ENCODE results near the gene DNAJC11. TPM values are rescaled to one million over a fixed set of nuclear protein-coding genes. Genes with fewer than 3 reads are reported as not detected.

The DNAJC11 gene
- total and polyA plus RNA-seq, 9 donors = 10.1 to 94.5 (median 37.1) TPM

GRCh38 chr1:6688757-6689156 is 12.9 kb downstream of the DNAJC11 start:
- DNase-seq = no peak
- Histone ChIP-seq H3K4me3 (no peak overlapping the region), H3K27ac (no peak overlapping the region), H3K4me1 (ENCODE audit: insufficient read depth) (no peaks in the 10 kb centered on the region), H3K36me3 (no peaks in the 10 kb centered on the region), H3K9me3 (no peaks in the 10 kb centered on the region), H3K27me3 (no peaks in the 10 kb centered on the region)
- WGBS, 3 donors = 81 to 85% (median 82%) methylated on average over 5 of the region's 5 CpGs
- intact Hi-C loops (cut with DNase I) = no loop called here
- TF ChIP-seq POLR2A (IDR thresholded peaks at IDR 0.05) = no peak
- TF ChIP-seq, protein P1, sequence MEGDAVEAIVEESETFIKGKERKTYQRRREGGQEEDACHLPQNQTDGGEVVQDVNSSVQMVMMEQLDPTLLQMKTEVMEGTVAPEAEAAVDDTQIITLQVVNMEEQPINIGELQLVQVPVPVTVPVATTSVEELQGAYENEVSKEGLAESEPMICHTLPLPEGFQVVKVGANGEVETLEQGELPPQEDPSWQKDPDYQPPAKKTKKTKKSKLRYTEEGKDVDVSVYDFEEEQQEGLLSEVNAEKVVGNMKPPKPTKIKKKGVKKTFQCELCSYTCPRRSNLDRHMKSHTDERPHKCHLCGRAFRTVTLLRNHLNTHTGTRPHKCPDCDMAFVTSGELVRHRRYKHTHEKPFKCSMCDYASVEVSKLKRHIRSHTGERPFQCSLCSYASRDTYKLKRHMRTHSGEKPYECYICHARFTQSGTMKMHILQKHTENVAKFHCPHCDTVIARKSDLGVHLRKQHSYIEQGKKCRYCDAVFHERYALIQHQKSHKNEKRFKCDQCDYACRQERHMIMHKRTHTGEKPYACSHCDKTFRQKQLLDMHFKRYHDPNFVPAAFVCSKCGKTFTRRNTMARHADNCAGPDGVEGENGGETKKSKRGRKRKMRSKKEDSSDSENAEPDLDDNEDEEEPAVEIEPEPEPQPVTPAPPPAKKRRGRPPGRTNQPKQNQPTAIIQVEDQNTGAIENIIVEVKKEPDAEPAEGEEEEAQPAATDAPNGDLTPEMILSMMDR (IDR thresholded peaks at IDR 0.05) = no peak
- TF ChIP-seq EP300 (IDR thresholded peaks at IDR 0.05) = no peak

DNA sequence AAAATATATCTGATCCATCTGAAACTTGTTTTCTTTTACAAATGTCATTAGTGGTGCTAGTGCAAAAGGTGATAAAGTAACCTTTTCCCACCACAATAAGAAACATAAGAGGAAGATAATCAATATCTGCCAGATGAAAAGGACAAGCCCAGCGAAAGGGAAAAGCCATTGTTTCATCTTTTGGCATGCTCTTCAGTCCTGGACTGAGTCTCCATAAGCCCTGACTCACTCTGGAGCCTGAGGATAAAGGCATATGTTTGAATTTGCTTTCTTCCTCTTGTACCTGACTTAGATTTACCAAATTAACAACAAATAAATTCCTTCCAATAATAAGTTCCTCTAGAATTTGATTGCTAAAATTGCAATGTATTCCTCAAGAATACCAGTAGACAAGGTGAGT is 13.6 kb downstream of the DNAJC11 start:
- no peaks in the 10 kb centered on the region for H3K9me3 ChIP-seq
- 75 to 91% (median 88%) methylated on average over 1 of the region's 1 CpG for WGBS, 3 donors
- no peak for DNase-seq
- no peak overlapping the region for H3K4me3 ChIP-seq
- TF ChIP-seq POLR2A (IDR thresholded peaks at IDR 0.05) (no peak), EP300 (IDR thresholded peaks at IDR 0.05) (no peak)
- TF ChIP-seq, protein P1 (IDR thresholded peaks at IDR 0.05) = no peak
- H3K27me3 ChIP-seq = no peaks in the 10 kb centered on the region
- H3K36me3 ChIP-seq = no peaks in the 10 kb centered on the region
- H3K4me1 ChIP-seq (ENCODE audit: insufficient read depth) = no peaks in the 10 kb centered on the region
- no peak overlapping the region for H3K27ac ChIP-seq
- intact Hi-C loops (cut with DNase I) = no loop called here

GRCh38 chr1:6686294-6686693 is 15.3 kb downstream of the DNAJC11 start:
- Histone ChIP-seq H3K4me3 (no peak overlapping the region), H3K4me1 (ENCODE audit: insufficient read depth) (no peaks in the 10 kb centered on the region), H3K9me3 (no peaks in the 10 kb centered on the region), H3K36me3 (no peaks in the 10 kb centered on the region), H3K27ac (no peak overlapping the region), H3K27me3 (no peaks in the 10 kb centered on the region)
- intact Hi-C loops (cut with DNase I) = no loop called here
- no peak for DNase-seq
- TF ChIP-seq POLR2A (IDR thresholded peaks at IDR 0.05) (no peak), EP300 (IDR thresholded peaks at IDR 0.05) (no peak)
- TF ChIP-seq, protein P1 (IDR thresholded peaks at IDR 0.05) = no peak

DNA sequence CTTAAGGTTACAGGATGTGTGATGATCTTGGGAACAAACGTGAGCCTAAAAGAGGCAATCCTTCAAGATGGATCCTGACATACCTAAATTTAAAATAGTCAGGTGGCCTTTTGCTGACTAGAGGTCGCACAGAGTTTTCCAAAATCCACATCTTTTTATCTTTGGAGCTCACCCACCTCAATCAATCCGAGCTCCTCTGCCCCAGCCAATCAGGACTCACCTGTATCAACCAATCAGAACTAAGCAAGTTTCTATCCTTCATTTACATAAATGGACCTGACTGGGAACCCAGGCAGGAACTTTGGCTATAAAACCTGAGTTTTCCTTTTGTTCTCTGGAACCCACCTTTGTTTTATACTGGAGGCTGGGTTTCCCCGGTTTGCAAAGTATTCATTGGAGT is 16.2 kb downstream of the DNAJC11 start:
- Histone ChIP-seq H3K9me3 (no peaks in the 10 kb centered on the region), H3K4me1 (ENCODE audit: insufficient read depth) (no peaks in the 10 kb centered on the region), H3K27ac (no peak overlapping the region), H3K27me3 (no peaks in the 10 kb centered on the region), H3K4me3 (no peak overlapping the region), H3K36me3 (no peaks in the 10 kb centered on the region)
- no peak for DNase-seq
- 90 to 98% (median 90%) methylated on average over 4 of the region's 4 CpGs for WGBS, 3 donors
- intact Hi-C loops (cut with DNase I) = no loop called here
- TF ChIP-seq POLR2A (IDR thresholded peaks at IDR 0.05) = no peak
- no peak for TF ChIP-seq EP300 (IDR thresholded peaks at IDR 0.05)
- TF ChIP-seq, protein P1 (IDR thresholded peaks at IDR 0.05) = no peak

GRCh38 chr1:6683434-6683833 is 18.2 kb downstream of the DNAJC11 start:
- no peak for DNase-seq
- WGBS, 3 donors = 93 to 94% (median 93%) methylated on average over 3 of the region's 3 CpGs
- Histone ChIP-seq H3K27ac (no peak overlapping the region), H3K4me1 (ENCODE audit: insufficient read depth) (no peaks in the 10 kb centered on the region), H3K9me3 (no peaks in the 10 kb centered on the region), H3K4me3 (no peak overlapping the region), H3K27me3 (no peaks in the 10 kb centered on the region), H3K36me3 (no peaks in the 10 kb centered on the region)
- TF ChIP-seq, protein P1 (IDR thresholded peaks at IDR 0.05) = no peak
- TF ChIP-seq POLR2A (IDR thresholded peaks at IDR 0.05) = no peak
- TF ChIP-seq EP300 (IDR thresholded peaks at IDR 0.05) = no peak
- intact Hi-C loops (cut with DNase I) = no loop called here
